COLO668 (cell line): Measurements from ENCODE around the gene ANO1.
"Not testable (repeated sequence)": the region's sequence is repeated elsewhere in the genome, so short reads cannot be mapped to it uniquely, and the experiment has no call there.

Experiments used
- DNase-seq: peaks from one replicate; lab custom pipeline; 2025; ENCODE audit not compliant: unreplicated experiment; lab: John Stamatoyannopoulos, UW

ANO1 gene

DNA sequence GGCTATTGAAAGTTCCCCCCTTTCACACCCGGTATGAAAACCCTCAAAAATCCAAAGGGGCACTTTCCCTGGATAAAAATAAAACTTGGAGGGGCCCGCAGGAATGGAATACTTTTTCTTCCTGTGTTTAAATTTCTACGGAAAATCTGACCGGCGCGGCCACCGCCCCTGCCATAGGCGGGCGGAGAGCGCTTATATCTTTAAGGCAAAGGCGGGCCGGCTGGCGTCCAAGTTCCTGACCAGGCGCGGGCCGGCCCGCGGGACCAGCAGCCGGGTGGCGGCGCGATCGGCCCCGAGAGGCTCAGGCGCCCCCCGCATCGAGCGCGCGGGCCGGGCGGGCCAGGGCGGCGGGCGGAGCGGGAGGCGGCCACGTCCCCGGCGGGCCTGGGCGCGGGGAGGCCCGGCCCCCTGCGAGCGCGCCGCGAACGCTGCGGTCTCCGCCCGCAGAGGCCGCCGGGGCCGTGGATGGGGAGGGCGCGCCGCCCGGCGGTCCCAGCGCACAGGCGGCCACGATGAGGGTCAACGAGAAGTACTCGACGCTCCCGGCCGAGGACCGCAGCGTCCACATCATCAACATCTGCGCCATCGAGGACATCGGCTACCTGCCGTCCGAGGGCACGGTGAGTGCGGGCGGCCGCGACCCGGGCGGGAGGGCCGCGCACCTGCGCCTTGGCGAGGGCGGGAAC lies at the start of gene ANO1:
Gene ANO1 (plus strand): TSS at position 223 of the 686 bp plus-strand sequence. CDS start 290 bp downstream, at position 513.
- no peak for DNase-seq

DNA sequence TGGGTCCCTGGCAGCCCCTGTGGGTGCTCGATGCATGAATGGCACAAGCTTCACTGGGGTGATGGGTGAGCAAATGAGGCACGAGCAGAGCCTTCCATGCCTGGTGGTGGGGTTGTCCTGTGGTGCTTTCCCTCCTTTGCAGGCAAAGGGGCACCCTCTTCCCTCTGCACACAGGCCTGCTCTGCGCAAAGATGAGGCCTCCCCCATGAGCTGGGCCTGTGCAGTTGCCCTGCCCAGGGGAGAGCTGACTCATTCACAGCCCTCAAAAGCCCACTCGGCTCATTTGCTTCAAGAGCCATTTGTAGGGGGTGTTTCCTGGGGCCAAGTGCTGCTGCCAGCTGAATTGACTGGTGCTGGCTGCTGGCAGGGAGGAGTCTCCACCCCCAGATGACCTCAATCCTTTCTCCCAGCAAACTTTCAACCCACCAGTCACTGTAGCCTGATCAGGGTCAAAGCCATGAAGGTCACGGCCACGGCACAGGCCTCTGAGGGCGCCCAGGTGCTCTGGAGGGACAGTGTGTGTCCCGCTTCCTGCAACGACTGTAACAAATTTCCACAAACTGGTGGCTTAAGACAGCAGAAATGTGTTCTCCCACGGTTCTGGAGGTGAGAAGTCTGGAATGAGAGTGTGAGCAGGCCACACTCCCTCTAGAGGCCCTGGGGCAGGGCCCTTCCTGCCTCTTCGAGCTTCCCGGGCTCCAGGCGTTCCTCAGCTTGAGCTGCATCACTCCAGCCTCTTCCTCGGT lies 48.8 kb upstream of the ANO1 start:
- DNase-seq: no peak

DNA sequence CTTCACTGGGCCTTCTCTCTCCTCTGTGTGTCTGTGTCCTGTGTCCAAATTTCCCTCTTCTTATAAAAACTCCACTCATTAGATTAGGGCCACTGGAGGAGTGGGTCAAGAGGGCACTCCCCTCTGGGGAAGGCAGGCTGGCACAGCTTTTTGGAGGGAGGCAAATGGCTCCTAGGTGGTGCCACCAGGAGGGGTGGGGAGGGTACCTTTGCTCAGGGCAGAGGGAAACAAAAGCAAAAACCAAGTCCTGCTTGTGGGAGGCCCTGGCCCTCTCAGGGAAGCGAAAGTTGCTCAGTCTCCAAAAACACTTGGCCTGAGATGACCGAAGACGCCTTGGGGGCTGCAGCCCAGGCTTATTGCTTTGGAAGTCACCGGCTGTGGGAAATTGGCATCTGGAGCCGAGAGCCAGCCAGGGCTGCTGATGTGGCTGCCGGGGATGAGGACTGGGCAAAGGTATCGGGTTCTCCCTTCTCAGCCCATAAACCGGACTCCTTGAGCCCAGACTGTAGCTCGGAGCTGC lies 48.2 kb upstream of the ANO1 start:
- no peak for DNase-seq

DNA sequence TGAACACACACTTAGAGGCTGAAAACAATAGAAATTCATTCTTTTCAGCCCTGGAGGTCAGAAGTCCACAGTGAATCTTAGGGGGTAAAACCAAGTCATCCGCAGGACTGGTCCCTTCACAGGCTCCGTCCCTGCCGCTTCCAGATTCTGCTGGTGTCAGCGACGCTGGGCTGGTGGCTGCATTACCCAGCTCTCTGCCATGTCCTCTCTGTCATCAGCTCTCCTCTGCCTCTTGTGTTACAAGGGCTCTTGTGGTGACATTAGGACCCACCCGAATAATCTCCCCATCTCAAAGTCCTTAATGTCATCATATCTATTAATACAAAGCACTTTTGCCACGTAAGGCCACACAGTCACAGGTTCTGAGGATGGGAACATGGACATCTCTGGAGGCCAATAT lies 47.7 kb upstream of the ANO1 start:
- no peak for DNase-seq

DNA sequence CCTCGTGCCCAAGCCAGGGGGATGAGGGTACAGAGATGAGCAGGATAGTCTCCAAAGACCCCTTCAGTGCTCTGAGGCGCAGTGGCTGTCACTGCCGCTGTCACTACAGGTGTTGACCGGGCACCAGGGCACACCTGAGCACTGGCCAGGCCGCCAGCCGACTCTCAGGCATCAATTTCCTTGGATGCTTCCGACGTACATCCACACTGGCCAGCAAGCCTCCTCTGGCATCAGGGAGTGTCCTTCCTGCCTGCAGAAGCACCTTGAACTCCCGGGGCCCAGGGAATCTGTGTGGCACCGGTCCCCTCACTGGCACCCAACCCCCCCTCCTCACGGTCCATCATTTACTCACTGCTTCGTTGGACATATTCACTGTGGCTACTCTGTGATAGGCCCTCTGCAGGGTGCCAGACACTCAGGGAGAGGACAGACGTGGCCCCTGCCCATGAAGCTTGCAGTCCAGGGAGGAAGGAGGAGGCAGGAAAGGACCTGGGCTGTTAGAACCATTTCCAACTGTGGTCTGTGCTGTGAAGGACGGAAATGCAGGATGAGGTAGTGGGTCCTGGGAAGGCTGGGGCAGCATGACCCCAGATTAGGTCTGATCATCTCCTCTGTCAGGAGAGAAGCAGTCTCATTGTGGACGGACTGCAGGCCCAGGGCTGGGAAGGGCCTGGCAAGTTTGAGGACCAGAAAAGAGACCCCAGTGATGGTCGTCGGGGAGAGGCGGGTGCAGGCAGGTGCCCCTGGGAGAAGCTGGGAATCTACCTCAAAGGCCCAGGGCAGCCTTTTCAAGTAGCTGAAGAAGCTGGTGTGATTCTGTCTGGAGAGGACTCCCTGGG lies 46.3 kb upstream of the ANO1 start:
- no peak for DNase-seq

DNA sequence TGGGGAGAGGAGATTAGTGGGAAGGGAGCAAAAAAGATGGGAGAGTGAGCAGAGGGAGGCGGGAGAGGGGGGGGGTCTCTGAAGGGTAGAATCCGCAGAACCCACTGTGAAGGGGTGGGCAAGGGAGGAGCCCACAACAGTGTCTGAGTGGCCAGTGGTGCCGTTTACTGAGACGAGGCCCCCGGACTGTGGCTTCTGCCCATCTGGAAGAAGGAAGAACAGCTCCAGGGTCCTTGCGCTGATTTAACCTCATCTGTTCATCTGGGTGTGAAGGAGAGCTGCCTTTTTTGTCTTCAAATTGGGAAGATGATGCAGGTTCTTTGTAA lies 45.7 kb upstream of the ANO1 start:
- no peak for DNase-seq

DNA sequence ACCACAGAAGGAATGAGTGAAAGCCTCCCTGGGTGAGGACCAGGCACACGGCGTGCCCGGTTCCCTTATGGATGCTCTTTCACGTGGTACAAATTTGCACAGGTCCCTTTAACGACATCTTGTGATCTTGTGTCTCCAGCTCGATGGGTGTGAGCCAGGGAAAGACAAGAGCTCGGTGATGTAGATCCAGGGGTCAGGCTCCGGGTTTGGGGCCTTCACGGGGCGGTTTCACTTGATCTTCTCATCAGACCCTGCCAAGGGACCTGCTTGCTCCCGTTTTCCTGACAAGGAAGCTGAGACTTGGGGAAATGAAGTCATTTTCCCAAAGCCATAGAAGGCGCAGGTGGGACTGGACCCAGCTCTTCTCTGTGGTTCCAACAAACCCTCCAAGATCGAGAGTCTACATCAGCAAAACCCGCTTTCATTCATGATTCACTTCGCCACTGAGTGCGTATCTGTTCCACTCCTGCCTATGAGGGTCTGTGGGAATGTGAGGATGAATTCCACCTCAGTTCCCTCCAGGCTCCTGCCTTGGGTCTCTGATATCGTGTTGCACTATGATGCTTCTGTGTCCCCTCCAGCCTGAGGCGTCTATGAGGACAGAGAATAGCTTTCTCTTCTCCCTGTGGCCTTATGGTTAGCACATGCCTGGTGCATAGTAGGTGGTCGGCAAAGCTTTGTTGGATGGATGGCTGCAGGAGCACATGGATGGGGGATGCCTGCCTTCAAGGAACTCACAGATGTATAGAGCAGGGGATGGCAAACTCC lies 45.0 kb upstream of the ANO1 start:
- DNase-seq: no peak

DNA sequence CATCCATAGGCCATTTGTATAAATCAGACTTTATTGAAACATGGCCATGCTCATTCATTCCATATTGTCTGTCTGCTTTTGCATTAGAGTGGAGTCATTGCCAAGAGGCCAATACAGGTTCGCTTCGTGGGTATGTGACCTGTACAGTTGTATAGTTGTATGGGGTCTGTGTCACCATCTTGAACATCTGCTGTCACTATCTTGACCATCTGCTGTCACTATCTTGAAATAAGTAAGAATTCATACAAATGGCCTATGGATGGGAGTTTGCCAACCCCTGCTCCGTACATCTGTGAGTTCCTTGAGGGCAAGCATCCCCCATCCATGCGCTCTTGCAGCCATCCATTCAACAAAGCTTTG lies 44.4 kb upstream of the ANO1 start:
- DNase-seq: no peak

DNA sequence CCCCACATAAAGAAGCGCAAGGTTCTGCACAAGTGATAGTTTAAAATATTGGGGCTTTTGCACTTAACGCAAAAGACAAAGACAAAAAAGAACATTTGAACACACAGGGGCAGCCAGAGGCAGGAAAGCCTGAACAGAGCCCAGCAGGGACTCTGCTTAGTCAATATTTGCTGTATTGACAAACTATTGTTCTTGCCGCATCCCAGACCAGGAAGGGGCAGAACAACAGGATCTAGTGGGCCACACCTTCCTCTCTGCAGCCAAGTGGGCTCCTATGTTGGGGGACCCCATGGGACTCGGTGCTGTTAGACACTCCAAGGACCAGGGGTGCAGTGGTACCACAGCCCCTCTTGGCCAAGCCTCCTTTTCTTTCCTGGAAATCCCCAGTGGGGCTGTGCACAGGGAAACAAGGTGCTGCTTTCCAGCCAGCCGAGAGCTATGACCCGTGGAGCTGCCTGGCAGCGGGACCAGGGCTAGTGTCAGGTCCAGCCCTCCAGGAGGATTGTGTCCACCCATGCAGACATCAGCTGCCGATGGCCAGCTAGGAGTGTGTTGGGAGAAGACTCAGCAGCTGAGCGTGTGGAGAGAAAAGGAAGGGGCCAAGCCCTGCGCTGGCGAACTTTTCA lies 43.3 kb upstream of the ANO1 start:
- DNase-seq: peak; percentile 14

DNA sequence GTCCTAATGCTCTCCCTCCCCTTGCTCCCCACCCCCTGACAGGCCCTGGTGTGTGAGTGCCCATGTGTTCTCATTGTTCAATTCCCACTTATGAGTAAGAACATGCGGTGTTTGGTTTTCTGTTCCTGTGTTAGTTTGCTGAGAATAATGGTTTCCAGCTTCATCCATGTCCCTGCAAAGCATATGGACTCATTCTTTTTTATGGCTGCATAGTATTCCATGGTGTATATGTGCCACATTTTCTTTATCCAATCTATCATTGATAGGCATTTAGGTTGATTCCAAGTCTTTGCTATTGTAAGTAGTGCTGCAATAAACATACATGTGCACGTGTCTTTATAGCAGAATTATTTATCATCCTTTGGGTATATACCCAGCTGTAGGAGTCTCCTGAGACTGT lies 42.5 kb upstream of the ANO1 start:
- not testable (repeated sequence) for DNase-seq

DNA sequence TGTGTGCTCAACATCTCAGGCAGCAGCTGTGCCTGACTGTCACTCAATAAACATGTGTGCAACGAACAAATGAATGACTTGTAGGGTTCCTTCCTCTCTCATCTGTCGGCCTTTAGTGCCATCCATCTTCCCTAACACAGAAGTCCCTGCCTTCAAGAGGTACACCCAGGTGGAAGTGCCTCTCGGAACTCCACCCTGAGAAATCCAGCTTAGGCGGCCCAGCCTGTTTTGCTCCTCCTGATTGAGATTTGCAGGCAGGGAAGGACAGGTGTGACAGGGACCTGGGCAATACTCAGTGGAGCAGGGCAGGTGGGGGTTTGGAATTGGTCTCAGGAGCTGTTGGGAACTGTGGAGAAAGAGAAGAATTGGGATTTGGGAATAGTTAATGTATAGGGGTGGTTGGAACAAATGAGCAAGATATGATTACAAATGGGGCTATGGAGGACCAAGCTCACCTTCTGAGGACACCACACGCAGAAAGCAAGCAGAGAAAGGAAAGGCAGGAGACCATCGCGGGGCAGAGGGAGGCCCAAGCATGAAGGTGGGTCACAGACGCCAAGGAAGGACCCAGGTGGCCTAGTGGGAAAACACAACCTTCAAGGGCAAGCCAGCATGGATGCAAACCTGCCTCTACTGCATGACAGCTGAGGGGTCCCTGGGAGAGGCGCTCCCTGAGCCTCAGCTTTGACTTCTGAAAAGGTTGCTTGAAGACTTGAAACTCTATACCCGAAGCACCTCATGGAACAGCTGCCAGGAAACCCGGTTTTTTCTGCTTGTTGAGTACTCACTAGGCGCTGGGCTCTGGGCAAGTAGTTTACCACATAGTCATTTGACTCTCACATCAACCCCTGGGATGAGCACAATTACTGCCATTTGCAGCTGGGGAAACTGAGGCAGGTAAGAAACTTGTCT lies 40.9 kb upstream of the ANO1 start:
- DNase-seq: no peak

DNA sequence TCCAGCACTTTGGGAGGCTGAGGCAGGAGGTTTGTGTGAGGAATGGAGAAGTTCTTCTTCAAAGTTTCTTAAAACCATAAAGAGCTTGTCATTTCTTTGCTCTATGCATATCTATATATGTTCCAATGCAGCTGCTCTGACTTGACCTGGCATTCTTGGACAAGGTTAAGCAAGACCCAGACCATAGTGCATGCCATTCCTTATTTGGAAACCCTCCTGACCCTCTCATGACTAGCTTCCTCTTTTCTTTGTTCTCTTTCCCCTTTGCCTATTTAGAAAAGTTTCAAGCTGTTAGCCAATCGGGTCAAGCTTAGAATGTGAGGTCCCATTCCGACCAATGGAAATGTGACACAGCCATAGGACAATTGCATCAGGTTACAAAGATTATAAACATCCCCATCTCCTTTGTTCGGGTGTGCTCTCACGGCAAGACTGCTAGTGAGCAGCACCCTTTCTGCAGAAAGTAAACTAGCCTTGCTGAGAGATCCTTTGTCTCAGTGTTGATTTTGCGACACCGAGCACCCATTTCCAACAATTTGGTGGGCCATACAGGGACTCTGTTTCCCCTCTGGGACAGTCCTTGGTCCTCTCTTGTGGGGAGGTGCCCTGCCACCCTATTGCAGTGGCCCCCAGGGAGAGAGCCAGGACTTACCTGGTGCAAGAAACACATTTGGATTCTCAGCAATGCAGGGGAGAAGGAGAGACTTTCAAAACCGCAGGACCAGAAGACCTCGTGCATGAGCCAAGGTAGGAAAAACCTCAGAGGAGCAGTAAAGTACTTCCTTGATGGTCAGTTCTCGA lies 39.9 kb upstream of the ANO1 start:
- DNase-seq: no peak

DNA sequence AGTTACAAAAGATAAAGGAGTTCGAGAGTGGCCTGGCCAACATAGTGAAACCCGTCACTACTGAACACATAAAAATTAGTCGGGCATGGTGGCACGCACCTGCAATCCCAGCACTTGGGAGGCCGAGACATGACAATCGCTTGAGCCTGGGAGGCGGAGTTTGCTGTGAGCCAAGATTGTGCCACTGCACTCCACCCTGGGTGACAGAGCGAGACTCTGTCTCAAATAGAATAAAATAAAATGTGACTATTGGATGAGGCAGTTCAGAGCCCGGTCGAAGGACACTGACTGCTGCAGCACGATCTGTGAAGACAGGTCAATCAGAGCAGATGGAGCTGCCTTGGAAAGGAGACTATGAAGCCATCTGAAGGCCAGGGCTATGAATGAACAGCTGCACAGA lies 37.7 kb upstream of the ANO1 start:
- DNase-seq: no peak

DNA sequence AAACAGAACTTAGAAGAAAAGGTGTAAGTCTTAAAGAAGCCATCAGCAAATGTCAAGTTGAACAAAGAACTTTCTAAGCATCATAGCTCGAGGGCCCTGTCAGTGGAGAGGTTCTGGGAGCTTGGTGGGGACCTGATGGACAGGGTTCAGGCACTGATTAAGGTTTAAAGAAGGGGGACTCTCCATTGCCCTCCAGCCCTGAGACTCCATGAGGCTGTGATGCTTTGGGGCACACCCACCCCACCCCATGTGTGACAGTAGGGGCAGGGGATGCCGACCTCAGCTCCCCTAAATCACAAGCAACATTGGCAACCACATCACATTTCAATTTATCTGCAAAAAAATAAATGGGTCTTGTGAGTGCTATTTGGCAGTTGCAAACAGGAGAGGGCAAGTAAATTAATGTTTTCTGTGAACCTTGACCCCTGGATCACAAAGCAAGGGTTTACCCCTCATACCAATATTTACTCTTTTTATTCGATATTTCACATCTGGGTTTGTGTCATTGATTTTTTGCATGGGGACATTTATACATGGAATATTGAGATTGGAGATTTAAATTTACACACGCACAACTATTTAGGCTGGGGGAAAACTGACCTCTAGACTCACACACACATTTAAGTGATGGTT lies 37.1 kb upstream of the ANO1 start:
- DNase-seq: no peak

DNA sequence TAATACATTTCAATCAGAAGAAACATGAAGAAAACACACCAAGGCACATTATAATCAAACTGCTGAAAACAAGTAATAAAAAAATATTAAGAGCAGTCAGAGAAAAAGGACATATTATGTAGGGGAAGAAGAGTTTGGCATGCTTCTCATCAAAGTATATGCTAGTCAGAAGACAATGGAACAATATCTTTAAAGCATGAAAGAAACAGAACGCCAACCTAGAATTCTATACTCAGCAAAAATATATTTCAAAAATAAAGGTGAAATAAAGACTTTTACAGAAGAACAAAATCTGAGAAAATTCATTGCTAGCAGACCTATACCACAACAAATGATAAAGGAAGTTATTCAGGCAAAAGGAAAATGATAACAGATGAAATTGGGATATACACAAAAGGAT lies 34.6 kb upstream of the ANO1 start:
- no peak for DNase-seq

DNA sequence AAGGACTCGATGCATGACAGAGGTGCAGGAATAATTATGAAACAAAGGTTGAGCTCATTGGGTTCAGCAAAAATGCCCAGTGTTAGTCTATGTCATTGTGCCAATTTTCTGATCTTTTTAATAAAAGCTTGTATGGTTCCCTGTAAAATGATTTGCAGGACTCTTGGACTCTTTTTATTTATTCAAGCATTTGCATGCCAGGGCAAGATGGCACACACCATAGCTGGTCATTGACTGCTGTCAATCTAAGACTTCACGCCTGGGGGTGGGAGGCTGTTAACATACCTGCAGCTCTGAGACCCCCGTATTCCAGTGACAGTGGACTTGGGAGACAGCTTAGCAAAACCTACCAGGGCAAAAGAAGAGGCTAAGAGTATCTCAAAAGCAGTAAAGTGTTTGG lies 32.0 kb upstream of the ANO1 start:
- no peak for DNase-seq

DNA sequence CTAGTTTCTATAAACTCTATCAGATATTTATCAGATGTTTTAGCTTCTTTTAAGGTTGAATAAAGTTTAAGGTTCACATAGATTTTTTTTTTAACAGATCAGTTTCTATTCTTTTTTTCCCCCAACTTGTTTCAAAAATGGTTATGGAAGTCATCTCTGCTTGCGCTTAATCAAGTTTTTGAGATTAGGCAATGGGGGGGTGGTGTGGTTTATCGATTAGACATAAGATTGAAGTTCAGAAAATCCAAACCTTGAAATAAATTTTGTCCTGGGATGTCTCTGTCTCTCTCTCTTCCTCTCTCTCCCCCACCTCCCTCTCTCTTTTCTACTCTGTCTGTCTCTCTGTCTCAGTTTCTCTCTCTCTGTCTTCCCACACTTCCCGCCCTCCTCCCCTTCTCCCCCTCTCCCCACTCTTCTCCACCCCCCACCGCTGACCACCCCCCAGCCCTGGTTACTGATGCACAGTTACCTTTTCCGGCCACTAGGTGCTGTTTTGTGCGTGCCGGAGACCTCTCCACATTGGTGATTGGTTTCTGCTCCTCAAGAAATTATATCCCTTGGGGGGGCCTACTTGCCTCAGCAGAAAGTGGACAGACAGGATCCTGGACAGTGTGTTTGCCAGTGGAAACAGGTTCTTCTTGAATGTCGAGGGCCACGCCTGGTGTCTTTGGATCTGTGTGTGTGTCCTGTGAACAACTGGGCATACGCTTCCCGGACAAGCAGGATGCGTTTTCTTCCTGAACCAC lies 29.7 kb upstream of the ANO1 start:
- no peak for DNase-seq

DNA sequence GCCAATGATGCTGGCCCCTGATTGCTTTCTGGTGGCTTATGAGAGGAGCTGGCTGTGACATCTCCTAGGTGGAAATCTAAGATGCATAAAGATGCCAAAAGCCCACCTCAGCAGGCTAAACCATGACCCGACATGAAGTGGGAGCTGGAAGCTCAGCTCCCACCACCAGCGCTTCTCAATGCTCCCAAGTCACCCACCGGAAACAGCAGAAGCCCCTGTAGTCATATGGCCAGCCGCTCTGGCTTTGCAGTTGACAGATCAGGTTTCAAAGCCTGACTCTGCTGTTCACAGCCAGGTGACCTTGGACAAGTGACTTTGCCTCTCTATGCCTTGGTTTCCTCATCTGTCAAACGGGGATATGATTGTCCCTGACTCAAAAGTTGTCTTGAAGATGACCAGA lies 29.1 kb upstream of the ANO1 start:
- no peak for DNase-seq
